Fibroblast of skin of abdomen (primary cell): ENCODE data around the gene HVCN1.
"Not testable (repeated sequence)": the region's sequence is repeated elsewhere in the genome, so short reads cannot be mapped to it uniquely, and the experiment has no call there.

Experiments used
- DNase-seq: peaks from one replicate; pipeline ENCODE4 v3.0.0-alpha.2; 2013

HVCN1 gene

GRCh38 chr12:110661337-110661972, 27.5 kb downstream of the HVCN1 start:
- DNase-seq, result no peak

- DNase-seq, result no peak
Observed at GRCh38 chr12:110658878-110659277, 30.0 kb downstream of the HVCN1 start.

- no peak for DNase-seq
Observed at GRCh38 chr12:110658242-110658641, 30.7 kb downstream of the HVCN1 start.

- DNase-seq, result no peak
Observed at GRCh38 chr12:110657747-110658146, 31.2 kb downstream of the HVCN1 start.

GRCh38 chr12:110656071-110656655, 32.8 kb downstream of the HVCN1 start:
- no peak for DNase-seq

GRCh38 chr12:110654238-110654637, 34.7 kb downstream of the HVCN1 start:
- DNase-seq, result not testable (repeated sequence)

- DNase-seq, result no peak
Observed at GRCh38 chr12:110649341-110649847, 39.5 kb downstream of the HVCN1 start.

- DNase-seq, result no peak
Observed at GRCh38 chr12:110647631-110648040, 41.3 kb downstream of the HVCN1 start.

- no peak for DNase-seq
Observed at GRCh38 chr12:110641521-110641920, 47.4 kb downstream of the HVCN1 start.

- DNase-seq, result no peak
Observed at GRCh38 chr12:110640275-110641025, 48.5 kb downstream of the HVCN1 start.

GRCh38 chr12:110639336-110640141, 49.4 kb downstream of the HVCN1 start:
- peak; percentile 71 for DNase-seq

- DNase-seq, result no peak
Observed at GRCh38 chr12:110638796-110639195, 50.1 kb downstream of the HVCN1 start.

GRCh38 chr12:110637869-110638441, 51.0 kb downstream of the HVCN1 start:
- no peak for DNase-seq

GRCh38 chr12:110636516-110636915, 52.4 kb downstream of the HVCN1 start:
- no peak for DNase-seq

GRCh38 chr12:110635055-110635454, 53.9 kb downstream of the HVCN1 start:
- DNase-seq, result no peak

GRCh38 chr12:110627500-110628195, 61.3 kb downstream of the HVCN1 start:
- DNase-seq, result no peak

GRCh38 chr12:110622582-110622981, 66.3 kb downstream of the HVCN1 start:
- DNase-seq, result no peak

- DNase-seq, result no peak
Observed at GRCh38 chr12:110619534-110619953, 69.4 kb downstream of the HVCN1 start.

GRCh38 chr12:110616471-110617115, 72.3 kb downstream of the HVCN1 start:
- no peak for DNase-seq

GRCh38 chr12:110615171-110615570, 73.7 kb downstream of the HVCN1 start:
- DNase-seq, result no peak
